Measurements from ENCODE around the gene CHST1. TPM values are rescaled to one million over a fixed set of nuclear protein-coding genes. Genes with fewer than 3 reads are reported as not detected.

CHST1 gene
- total RNA-seq, 1 experiment from 2014 or later = not detected

DNA sequence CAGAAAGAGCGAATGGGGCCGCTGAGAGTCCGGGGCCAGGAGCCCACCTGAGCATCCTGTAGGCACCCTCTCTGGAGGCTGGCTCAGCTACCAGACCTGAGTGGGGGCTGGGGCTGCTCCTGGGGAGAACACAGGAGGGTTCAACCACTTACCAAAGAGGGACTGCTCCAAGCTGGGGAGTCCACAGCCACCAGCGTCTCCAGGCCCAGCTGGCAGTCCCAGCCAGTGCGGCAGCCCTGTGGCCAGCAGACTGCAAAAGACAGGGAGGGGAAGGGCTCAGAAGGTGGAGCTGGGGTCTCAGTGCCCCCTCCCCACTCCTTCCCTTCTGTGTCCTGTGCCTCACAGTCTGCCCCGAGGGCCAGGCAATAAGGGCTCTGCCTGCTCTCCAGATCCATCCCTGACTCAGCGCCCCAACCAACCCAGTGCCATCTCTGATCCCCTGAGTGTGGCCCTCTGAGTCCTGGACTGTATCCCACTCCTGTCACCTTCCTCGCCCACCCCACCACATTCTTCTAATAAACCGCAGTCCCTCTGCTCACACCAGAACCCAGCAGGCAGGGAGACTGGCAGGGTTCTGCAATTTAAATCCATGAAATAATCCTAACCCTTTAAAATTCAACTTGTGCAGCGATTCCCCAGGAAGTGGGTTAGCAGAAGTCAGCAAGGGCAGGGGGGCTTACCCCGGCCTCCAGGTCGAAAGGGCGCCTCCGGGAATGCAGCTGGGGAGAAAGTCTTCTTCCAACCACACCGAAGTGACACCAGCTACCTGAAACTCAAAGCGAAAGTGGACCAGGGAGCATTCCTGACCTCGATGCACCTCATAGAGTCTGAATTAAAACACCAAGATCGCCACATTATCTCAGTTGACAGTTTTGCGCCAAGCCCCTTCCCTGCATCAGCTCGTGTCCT is 13.3 kb downstream of the CHST1 start:
- CTCF ChIA-PET = no interaction called here
- no peaks in the 10 kb centered on the region for H3F3A ChIP-seq (ENCODE audit: low read length, unreplicated experiment)
- no peaks in the 10 kb centered on the region for H3K27me3 ChIP-seq (ENCODE audit: low read length)
- no peak overlapping the region for H2AFZ ChIP-seq (ENCODE audit: low read length)
- intact Hi-C loops (cut with micrococcal nuclease) = no loop called here
- no peaks in the 10 kb centered on the region for H3K4me1 ChIP-seq (ENCODE audit: insufficient read depth, low read length)
- TF ChIP-seq EZH2phosphoT487 (IDR thresholded peaks at IDR 0.05; ENCODE audit: borderline replicate concordance, low read length) = no peak
- TF ChIP-seq EZH2 (IDR thresholded peaks at IDR 0.05; ENCODE audit: low read length, unreplicated experiment) = no peak
- TF ChIP-seq, protein P1, sequence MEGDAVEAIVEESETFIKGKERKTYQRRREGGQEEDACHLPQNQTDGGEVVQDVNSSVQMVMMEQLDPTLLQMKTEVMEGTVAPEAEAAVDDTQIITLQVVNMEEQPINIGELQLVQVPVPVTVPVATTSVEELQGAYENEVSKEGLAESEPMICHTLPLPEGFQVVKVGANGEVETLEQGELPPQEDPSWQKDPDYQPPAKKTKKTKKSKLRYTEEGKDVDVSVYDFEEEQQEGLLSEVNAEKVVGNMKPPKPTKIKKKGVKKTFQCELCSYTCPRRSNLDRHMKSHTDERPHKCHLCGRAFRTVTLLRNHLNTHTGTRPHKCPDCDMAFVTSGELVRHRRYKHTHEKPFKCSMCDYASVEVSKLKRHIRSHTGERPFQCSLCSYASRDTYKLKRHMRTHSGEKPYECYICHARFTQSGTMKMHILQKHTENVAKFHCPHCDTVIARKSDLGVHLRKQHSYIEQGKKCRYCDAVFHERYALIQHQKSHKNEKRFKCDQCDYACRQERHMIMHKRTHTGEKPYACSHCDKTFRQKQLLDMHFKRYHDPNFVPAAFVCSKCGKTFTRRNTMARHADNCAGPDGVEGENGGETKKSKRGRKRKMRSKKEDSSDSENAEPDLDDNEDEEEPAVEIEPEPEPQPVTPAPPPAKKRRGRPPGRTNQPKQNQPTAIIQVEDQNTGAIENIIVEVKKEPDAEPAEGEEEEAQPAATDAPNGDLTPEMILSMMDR (conservative IDR thresholded peaks at IDR 0.05; ENCODE audit: low read depth, low read length) = no peak
- BruUV-seq (replicated peaks) = no TSS peak
- ATAC-seq (no peak), DNase-seq (no peak)
- POLR2A ChIA-PET (ENCODE audit: unreplicated experiment) = no interaction called here
- H3K27ac ChIP-seq (ENCODE audit: low read length) = no peak overlapping the region
- H3K9me3 ChIP-seq (ENCODE audit: low read length) = no peaks in the 10 kb centered on the region
- no peak overlapping the region for H3K4me3 ChIP-seq (ENCODE audit: low read length)
- no peaks in the 10 kb centered on the region for H4K20me1 ChIP-seq (ENCODE audit: low read length)
- H3K9me2 ChIP-seq (replicated peaks; ENCODE audit: low read length) = no peaks in the 10 kb centered on the region
- H3K9ac ChIP-seq (ENCODE audit: low read length) = no peak overlapping the region
- no peak overlapping the region for H3K4me2 ChIP-seq (ENCODE audit: low read length)
- no peaks in the 10 kb centered on the region for H3K79me2 ChIP-seq (ENCODE audit: low read length)
- H3K36me3 ChIP-seq (ENCODE audit: low read depth, low read length) = no peaks in the 10 kb centered on the region

DNA sequence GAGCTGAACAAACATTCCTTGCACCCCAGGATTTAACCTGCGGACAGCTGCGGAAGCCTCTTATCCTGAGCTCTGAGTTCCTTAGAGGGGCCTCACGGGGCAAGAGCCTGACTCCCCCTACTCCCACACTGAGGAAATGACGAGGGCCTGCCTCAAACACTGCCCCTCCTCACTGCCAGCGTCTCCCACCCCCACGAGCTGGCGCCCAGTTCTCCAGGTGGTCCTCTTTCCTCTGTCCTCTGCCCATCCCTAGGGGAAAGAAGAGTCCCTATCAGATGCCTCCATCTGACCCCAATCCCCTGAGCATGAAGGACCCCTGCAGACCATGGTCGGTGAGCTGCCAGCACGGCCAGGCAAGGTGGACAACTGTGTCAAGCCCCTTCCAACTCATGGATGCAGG is 14.3 kb downstream of the CHST1 start:
- H3K4me1 ChIP-seq (ENCODE audit: insufficient read depth, low read length) = no peaks in the 10 kb centered on the region
- BruUV-seq (replicated peaks) = no TSS peak
- DNase-seq = no peak
- H3K4me2 ChIP-seq (ENCODE audit: low read length) = no peak overlapping the region
- H3K79me2 ChIP-seq (ENCODE audit: low read length) = no peaks in the 10 kb centered on the region
- no peaks in the 10 kb centered on the region for H3K27me3 ChIP-seq (ENCODE audit: low read length)
- H4K20me1 ChIP-seq (ENCODE audit: low read length) = no peaks in the 10 kb centered on the region
- no peak overlapping the region for H3K9ac ChIP-seq (ENCODE audit: low read length)
- H3K27ac ChIP-seq (ENCODE audit: low read length) = no peak overlapping the region
- POLR2A ChIA-PET (ENCODE audit: unreplicated experiment) = no interaction called here
- no peak for ATAC-seq
- H3K9me2 ChIP-seq (replicated peaks; ENCODE audit: low read length) = no peaks in the 10 kb centered on the region
- H2AFZ ChIP-seq (ENCODE audit: low read length) = no peak overlapping the region
- intact Hi-C loops (cut with micrococcal nuclease) = no loop called here
- H3K9me3 ChIP-seq (ENCODE audit: low read length) = no peaks in the 10 kb centered on the region
- no peak overlapping the region for H3K4me3 ChIP-seq (ENCODE audit: low read length)
- CTCF ChIA-PET = no interaction called here
- H3K36me3 ChIP-seq (ENCODE audit: low read depth, low read length) = no peaks in the 10 kb centered on the region
- no peaks in the 10 kb centered on the region for H3F3A ChIP-seq (ENCODE audit: low read length, unreplicated experiment)
- TF ChIP-seq, protein P1 (conservative IDR thresholded peaks at IDR 0.05; ENCODE audit: low read depth, low read length) = no peak
- TF ChIP-seq EZH2phosphoT487 (IDR thresholded peaks at IDR 0.05; ENCODE audit: borderline replicate concordance, low read length) (no peak), EZH2 (IDR thresholded peaks at IDR 0.05; ENCODE audit: low read length, unreplicated experiment) (no peak)

Data from PC-3 (cell line).